ENCODE data around the gene CDV3. TPM values are rescaled to one million over a fixed set of nuclear protein-coding genes. Genes with fewer than 3 reads are reported as not detected.
A peak's percentile ranks its signal among the peaks of the same experiment; 100 is the strongest.

CDV3 gene
- total RNA-seq, 4 donors from 2014 or later, result 46.8 to 84.9 (median 78.8) TPM

- WGBS, 2 donors (ENCODE audit: low coverage in 1 of 2), result 50 to 85% methylated on average over 1 to 2 of the region's 2 CpGs
- no peaks in the 10 kb centered on the region for H3K9me3 ChIP-seq
- no peaks in the 10 kb centered on the region for H3K27me3 ChIP-seq
- H3K4me3 ChIP-seq, result no peak overlapping the region
- H3K36me3 ChIP-seq, result no peaks in the 10 kb centered on the region
- peaks cover 2 to 29% (median 13%) of the 10 kb centered on the region in 4 donors for H3K4me1 ChIP-seq
- DNase-seq, result no peak
- intact Hi-C loops (cut with DNase I; ENCODE audit: low total_unique reads) (no loop called here), in situ Hi-C loops (cut with MboI; ENCODE audit: low pct_ligation_motif_present in 1 of 4, low pct_unique_long_range_greater_than_20kb in 1 of 4, low sequenced_read_pairs in 3 of 4) (loop anchor here in 1 of 4 donors (10.0 kb wide), 1 partner anchor 106 kb away; no protein-coding TSS in a partner anchor)
- TF ChIP-seq EP300 (IDR thresholded peaks at IDR 0.05; ENCODE audit: low read depth) (no peak), POLR2AphosphoS5 (IDR thresholded peaks at IDR 0.05) (no peak), POLR2A (IDR thresholded peaks at IDR 0.05) (no peak)
- TF ChIP-seq, protein P1, sequence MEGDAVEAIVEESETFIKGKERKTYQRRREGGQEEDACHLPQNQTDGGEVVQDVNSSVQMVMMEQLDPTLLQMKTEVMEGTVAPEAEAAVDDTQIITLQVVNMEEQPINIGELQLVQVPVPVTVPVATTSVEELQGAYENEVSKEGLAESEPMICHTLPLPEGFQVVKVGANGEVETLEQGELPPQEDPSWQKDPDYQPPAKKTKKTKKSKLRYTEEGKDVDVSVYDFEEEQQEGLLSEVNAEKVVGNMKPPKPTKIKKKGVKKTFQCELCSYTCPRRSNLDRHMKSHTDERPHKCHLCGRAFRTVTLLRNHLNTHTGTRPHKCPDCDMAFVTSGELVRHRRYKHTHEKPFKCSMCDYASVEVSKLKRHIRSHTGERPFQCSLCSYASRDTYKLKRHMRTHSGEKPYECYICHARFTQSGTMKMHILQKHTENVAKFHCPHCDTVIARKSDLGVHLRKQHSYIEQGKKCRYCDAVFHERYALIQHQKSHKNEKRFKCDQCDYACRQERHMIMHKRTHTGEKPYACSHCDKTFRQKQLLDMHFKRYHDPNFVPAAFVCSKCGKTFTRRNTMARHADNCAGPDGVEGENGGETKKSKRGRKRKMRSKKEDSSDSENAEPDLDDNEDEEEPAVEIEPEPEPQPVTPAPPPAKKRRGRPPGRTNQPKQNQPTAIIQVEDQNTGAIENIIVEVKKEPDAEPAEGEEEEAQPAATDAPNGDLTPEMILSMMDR (IDR thresholded peaks at IDR 0.05), result no peak
- peak overlapping the region in 2 of 4 donors; percentile 31 to 37 for H3K27ac ChIP-seq
Measured at GRCh38 chr3:133570937-133571320, 2.6 kb upstream of the CDV3 start.

GRCh38 chr3:133572158-133573053 lies 1.1 kb upstream of the CDV3 start:
- peak; percentile 19 for DNase-seq

GRCh38 chr3:133573054-133573628 lies 345 bp upstream of the CDV3 start:
- Histone ChIP-seq H3K4me3 (peak overlapping the region in 3 of 4 donors; percentile 84 to 94 (median 92)), H3K36me3 (peaks cover 0 to 8% (median 3%) of the 10 kb centered on the region in 4 donors), H3K27me3 (no peaks in the 10 kb centered on the region), H3K4me1 (peaks cover 7 to 49% (median 29%) of the 10 kb centered on the region in 4 donors), H3K27ac (peak overlapping the region; percentile 96 to 100 (median 99)), H3K9me3 (no peaks in the 10 kb centered on the region)
- WGBS, 2 donors (ENCODE audit: low coverage in 1 of 2), result 1% methylated on average over 32 of the region's 33 CpGs; no CpG with 5 or more reads in 1 of the 2 donors
- TF ChIP-seq POLR2A (IDR thresholded peaks at IDR 0.05) (peak; percentile 17), EP300 (IDR thresholded peaks at IDR 0.05; ENCODE audit: low read depth) (no peak), POLR2AphosphoS5 (IDR thresholded peaks at IDR 0.05) (peak; percentile 64 to 86 (median 81))
- TF ChIP-seq, protein P1 (IDR thresholded peaks at IDR 0.05), result peak in 4 of 5 experiments; percentile 21 to 45 (median 26)
- in situ Hi-C loops (cut with MboI; ENCODE audit: low pct_ligation_motif_present in 1 of 4, low pct_unique_long_range_greater_than_20kb in 1 of 4, low sequenced_read_pairs in 3 of 4), result loop anchor here in 1 of 4 donors (10.0 kb wide), 1 partner anchor 108 kb away; no protein-coding TSS in a partner anchor
- DNase-seq, result peak; percentile 100
- intact Hi-C loops (cut with DNase I; ENCODE audit: low total_unique reads), result no loop called here

More at GRCh38 chr3:133572158-133573053, 1.1 kb upstream of the CDV3 start:
- intact Hi-C loops (cut with DNase I; ENCODE audit: low total_unique reads) (no loop called here), in situ Hi-C loops (cut with MboI; ENCODE audit: low pct_ligation_motif_present in 1 of 4, low pct_unique_long_range_greater_than_20kb in 1 of 4, low sequenced_read_pairs in 3 of 4) (loop anchor here in 1 of 4 donors (10.0 kb wide), 1 partner anchor 108 kb away; no protein-coding TSS in a partner anchor)
- H3K27ac ChIP-seq, result peak overlapping the region; percentile 89 to 100 (median 94)
- no peak for TF ChIP-seq POLR2A (IDR thresholded peaks at IDR 0.05)
- TF ChIP-seq, protein P1 (IDR thresholded peaks at IDR 0.05), result no peak
- no peak for TF ChIP-seq EP300 (IDR thresholded peaks at IDR 0.05; ENCODE audit: low read depth)
- no peak for TF ChIP-seq POLR2AphosphoS5 (IDR thresholded peaks at IDR 0.05)
- no peaks in the 10 kb centered on the region for H3K9me3 ChIP-seq
- peaks cover 0 to 2% (median under 1%) of the 10 kb centered on the region in 4 donors for H3K36me3 ChIP-seq
- WGBS, 2 donors (ENCODE audit: low coverage in 1 of 2), result 72 to 79% methylated on average over 12 to 19 of the region's 19 CpGs
- peaks cover 7 to 42% (median 24%) of the 10 kb centered on the region in 4 donors for H3K4me1 ChIP-seq
- peak overlapping the region in 3 of 4 donors; percentile 2 to 44 (median 21) for H3K4me3 ChIP-seq
- no peaks in the 10 kb centered on the region for H3K27me3 ChIP-seq

Measured in transverse colon (tissue), 4 donors.